Smooth muscle cell (in vitro differentiated cells): ENCODE data around the gene GLMN. TPM values are rescaled to one million over a fixed set of nuclear protein-coding genes. Genes with fewer than 3 reads are reported as not detected.

ENCODE experiments used
- DNase-seq: peaks from one replicate; lab custom pipeline; 2025; ENCODE audit not compliant: unreplicated experiment; lab: John Stamatoyannopoulos, UW
- H2AFZ ChIP-seq: fragments of 200-600 bp; sonication (generic); 2 replicates; pipeline ENCODE4 v1.6.0; 2016; ENCODE audit warnings: antibody characterized with exemption, low read depth, mild to moderate bottlenecking
- H3F3A ChIP-seq: fragments of 200-600 bp; sonication (generic); 2 replicates; pipeline ENCODE4 v1.6.0; 2017; ENCODE audit warnings: antibody characterized with exemption, low read depth
- H3K27ac ChIP-seq: fragments of 200-600 bp; sonication (generic); 2 replicates; pipeline ENCODE4 v1.5.1; 2016; ENCODE audit warnings: low read depth, mild to moderate bottlenecking
- H3K27me3 ChIP-seq: fragments of 200-600 bp; sonication (generic); 2 replicates; pipeline ENCODE4 v1.6.1; 2016; ENCODE audit warnings: low read depth, mild to moderate bottlenecking
- H3K36me3 ChIP-seq: fragments of 200-600 bp; sonication (generic); 2 replicates; pipeline ENCODE4 v1.5.1; 2016; ENCODE audit warnings: low read depth
- H3K4me1 ChIP-seq: fragments of 200-600 bp; sonication (generic); 2 replicates; pipeline ENCODE4 v1.5.1; 2016; ENCODE audit warnings: low read depth
- H3K4me2 ChIP-seq: fragments of 200-600 bp; sonication (generic); 2 replicates; pipeline ENCODE4 v1.6.0; 2016; ENCODE audit warnings: mild to moderate bottlenecking
- H3K4me3 ChIP-seq: fragments of 200-600 bp; sonication (generic); 2 replicates; pipeline ENCODE4 v1.5.1; 2016; ENCODE audit warnings: mild to moderate bottlenecking
- H3K79me2 ChIP-seq: fragments of 200-600 bp; sonication (generic); 2 replicates; pipeline ENCODE4 v1.6.0; 2016; ENCODE audit warnings: low read depth, mild to moderate bottlenecking
- H3K9ac ChIP-seq: fragments of 200-600 bp; sonication (generic); 2 replicates; pipeline ENCODE4 v1.6.0; 2016; ENCODE audit warnings: low read depth
- H3K9me3 ChIP-seq: fragments of 200-600 bp; sonication (generic); replicated peaks from 2 replicates; pipeline ENCODE4 v1.5.1; 2016; ENCODE audit warnings: low read depth
- H4K20me1 ChIP-seq: fragments of 200-600 bp; sonication (generic); 2 replicates; pipeline ENCODE4 v1.6.0; 2016; ENCODE audit warnings: low read depth
- CTCF ChIP-seq: fragments of 200-600 bp; sonication (generic); IDR thresholded peaks from 2 replicates; pipeline ENCODE4 v1.5.1; 2017; ENCODE audit warnings: borderline replicate concordance, mild to moderate bottlenecking, antibody characterized with exemption; ENCODE audit not compliant: insufficient read depth, poor library complexity, severe bottlenecking
- WGBS: methylation state at CpG from one replicate; pipeline ENCODE4 v1.1.7; 2016; ENCODE audit warnings: low lambda C conversion rate; 5-methylcytosine and 5-hydroxymethylcytosine counted together
- polyA plus RNA-seq: library from polyadenylated mRNA; unstranded; fragments of >200 nt; fragmentation: Nextera tagmentation; extraction: Ambion mirVana; gene quantifications from 2 replicates; pipeline ENCODE4 v1.2.1, GENCODE V29; 2016
- total RNA-seq: library from RNA; depleted of rRNA; stranded (reverse); fragments of >200 nt; gene quantifications from 2 replicates; pipeline ENCODE4 v1.2.3, GENCODE V29; 2014

The GLMN gene
- total and polyA plus RNA-seq, 2 experiments from 2014 or later, result 10.8 to 14.6 TPM

- no peaks in the 10 kb centered on the region for H3K79me2 ChIP-seq
- H3K27me3 ChIP-seq, result no peaks in the 10 kb centered on the region
- H4K20me1 ChIP-seq, result no peaks in the 10 kb centered on the region
- no peak overlapping the region for H3K4me3 ChIP-seq
- H3F3A ChIP-seq, result no peaks in the 10 kb centered on the region
- no peak overlapping the region for H3K27ac ChIP-seq
- no peak for TF ChIP-seq CTCF
- no peak overlapping the region for H2AFZ ChIP-seq
- H3K4me2 ChIP-seq, result no peak overlapping the region
- no peaks in the 10 kb centered on the region for H3K9me3 ChIP-seq
- no peak overlapping the region for H3K9ac ChIP-seq
- DNase-seq, result no peak
- H3K36me3 ChIP-seq, result no peaks in the 10 kb centered on the region
- no peaks in the 10 kb centered on the region for H3K4me1 ChIP-seq
Measured at GRCh38 chr1:92219028-92219427, 79.8 kb downstream of the GLMN start.

- H2AFZ ChIP-seq, result no peak overlapping the region
- no peak overlapping the region for H3K4me3 ChIP-seq
- no peak for TF ChIP-seq CTCF
- no peaks in the 10 kb centered on the region for H3K9me3 ChIP-seq
- H3K9ac ChIP-seq, result no peak overlapping the region
- H3K36me3 ChIP-seq, result no peaks in the 10 kb centered on the region
- H3K27ac ChIP-seq, result no peak overlapping the region
- H4K20me1 ChIP-seq, result no peaks in the 10 kb centered on the region
- H3K79me2 ChIP-seq, result no peaks in the 10 kb centered on the region
- 85% methylated on average over 8 of the region's 14 CpGs for WGBS
- H3F3A ChIP-seq, result no peaks in the 10 kb centered on the region
- H3K27me3 ChIP-seq, result no peaks in the 10 kb centered on the region
- no peak for DNase-seq
- no peak overlapping the region for H3K4me2 ChIP-seq
- no peaks in the 10 kb centered on the region for H3K4me1 ChIP-seq
Measured at GRCh38 chr1:92218559-92218958, 80.2 kb downstream of the GLMN start.

GRCh38 chr1:92217721-92218120 lies 81.1 kb downstream of the GLMN start, which contains the start of gene C1orf146:
TSS of gene C1orf146 (plus strand) at chr1:92217915. CDS start at chr1:92231421, 13,506 bp downstream.
- H3K4me2 ChIP-seq, result no peak within 1 kb of the TSS

More at GRCh38 chr1:92217721-92218120, 81.1 kb downstream of the GLMN start, which contains the start of gene C1orf146:
- Histone ChIP-seq H3K36me3 (no peaks in the 10 kb centered on the region), H3K9me3 (no peaks in the 10 kb centered on the region), H3F3A (no peaks in the 10 kb centered on the region), H4K20me1 (no peaks in the 10 kb centered on the region), H3K27me3 (no peaks in the 10 kb centered on the region), H2AFZ (no peak within 1 kb of the TSS), H3K27ac (no peak within 1 kb of the TSS), H3K4me3 (no peak within 1 kb of the TSS), H3K9ac (no peak within 1 kb of the TSS), H3K4me1 (no peaks in the 10 kb centered on the region), H3K79me2 (no peaks in the 10 kb centered on the region)
- WGBS, result 95% methylated on average over 27 of the region's 27 CpGs
- DNase-seq, result no peak
- TF ChIP-seq CTCF, result no peak
